Stimulated activated naive CD4-positive, alpha-beta T cell (primary cell): ENCODE measurements around the gene ATRNL1.
"Not testable (repeated sequence)": the region's sequence is repeated elsewhere in the genome, so short reads cannot be mapped to it uniquely, and the experiment has no call there.

Source experiments
- DNase-seq, 6 experiments: peaks; one replicate each; lab custom pipeline; 2025; lab: John Stamatoyannopoulos, UW

The ATRNL1 gene

DNA sequence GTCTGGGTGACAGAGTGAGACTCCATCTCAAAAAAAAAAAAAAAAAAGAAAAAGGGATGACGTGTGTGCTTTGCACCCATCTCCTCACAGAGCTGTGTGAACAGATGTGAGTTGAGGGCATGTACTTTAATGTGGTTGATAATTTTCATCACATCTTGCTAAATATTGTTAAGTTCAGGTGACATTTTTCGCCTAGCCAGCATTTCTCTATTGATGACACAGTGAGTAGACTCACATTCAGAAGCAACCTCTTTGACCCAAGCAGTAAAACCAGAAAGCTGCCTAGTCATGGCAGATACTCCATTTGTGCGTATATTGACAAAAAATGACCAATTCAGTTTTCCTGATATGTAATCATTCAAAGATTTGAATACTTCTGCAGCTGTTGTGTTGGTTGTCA lies 126.0 kb downstream of the ATRNL1 start:
- DNase-seq: no peak

DNA sequence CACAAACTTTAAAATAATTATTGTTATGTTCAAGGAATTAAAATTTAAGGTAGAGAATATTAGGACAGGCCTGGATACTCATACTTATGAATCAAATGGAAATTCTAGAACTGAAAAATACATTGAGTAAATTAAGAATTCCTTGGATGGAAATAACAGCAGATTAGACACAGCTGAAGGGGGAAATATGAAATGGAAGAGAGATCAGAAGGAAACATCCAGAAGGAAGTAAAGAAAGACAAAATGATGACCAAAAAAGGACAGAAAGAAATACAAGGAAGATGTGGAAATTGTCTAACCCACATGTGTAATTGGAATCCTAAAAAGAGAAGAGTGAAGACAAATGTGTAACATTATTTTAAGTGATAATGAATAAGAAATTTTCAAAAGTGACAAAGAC lies 128.9 kb downstream of the ATRNL1 start:
- no peak for DNase-seq

- DNase-seq: no peak
These were observed 146.6 kb downstream of the ATRNL1 start for GRCh38 chr10:115239761-115240160.

DNA sequence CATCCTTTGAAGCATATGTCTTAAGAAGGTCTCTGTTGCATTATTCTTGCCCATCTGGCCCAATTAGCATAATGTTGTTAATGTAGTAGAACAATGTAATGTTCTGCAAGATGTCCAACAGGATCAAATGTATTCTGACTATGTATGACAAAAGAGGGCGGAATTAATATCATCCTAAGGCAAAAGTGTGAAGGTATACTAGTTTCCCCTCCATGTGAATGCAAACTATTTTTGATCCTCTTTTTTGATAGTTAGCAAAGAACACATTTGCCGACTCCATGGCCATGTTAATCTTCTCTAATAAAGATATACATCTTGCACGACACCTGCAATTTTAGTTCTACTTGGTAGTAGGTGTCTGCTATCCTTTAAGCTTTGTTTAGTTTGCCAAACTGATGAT lies 157.6 kb downstream of the ATRNL1 start:
- no peak for DNase-seq

GRCh38 chr10:115253765-115254164 lies 160.6 kb downstream of the ATRNL1 start:
- not testable (repeated sequence) for DNase-seq

- no peak for DNase-seq
These were observed 179.3 kb downstream of the ATRNL1 start for GRCh38 chr10:115272482-115272881.

GRCh38 chr10:115278294-115278693 lies 185.1 kb downstream of the ATRNL1 start:
- DNase-seq: no peak

DNA sequence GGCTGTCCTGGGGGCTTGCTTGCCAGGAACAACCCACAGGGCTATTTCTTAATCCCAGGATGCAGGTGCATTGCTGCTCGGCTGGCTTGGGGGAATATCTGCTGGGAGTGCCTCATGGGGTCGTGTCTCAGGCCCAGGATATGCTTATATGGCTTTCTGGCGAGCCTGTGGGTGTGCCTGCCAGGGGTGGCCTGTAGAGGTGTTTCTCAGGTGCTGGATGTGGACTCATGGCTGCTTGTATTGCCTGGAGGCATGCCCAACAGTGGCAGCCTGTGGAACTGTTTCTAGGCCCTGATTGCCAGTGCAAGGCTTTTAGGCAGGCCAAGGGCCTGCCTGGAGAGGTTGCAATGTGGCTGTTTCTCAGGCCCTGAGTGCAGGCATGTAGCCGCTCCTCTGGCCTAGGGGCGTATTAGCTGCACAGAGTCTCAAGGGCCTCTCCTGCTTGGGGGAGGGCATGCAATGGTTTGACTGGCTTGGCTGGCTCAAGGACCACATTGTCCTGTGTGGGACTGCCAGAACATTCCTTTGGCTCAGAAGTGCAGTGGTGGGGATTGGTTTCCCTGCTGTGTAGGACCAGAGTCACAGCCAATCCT lies 202.1 kb downstream of the ATRNL1 start:
- DNase-seq: no peak

DNA sequence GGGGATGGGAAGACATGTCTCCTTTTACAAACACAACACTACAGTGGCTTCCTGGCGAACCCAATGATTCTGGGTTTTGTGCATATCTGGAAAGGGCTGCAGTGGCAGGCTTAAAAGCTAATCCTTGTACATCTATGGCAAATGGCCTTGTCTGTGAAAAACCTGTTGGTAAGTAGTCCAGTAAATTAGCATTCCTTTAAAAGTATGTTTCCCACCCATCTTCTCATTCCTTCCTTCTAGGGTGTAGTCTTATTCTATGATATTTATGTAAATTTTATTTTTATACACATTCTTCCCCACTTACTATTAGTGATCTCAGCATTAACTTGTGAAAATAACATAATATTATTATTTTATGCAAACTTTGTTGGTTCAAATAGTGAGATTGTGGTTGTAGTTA lies 206.9 kb downstream of the ATRNL1 start:
- no peak for DNase-seq

GRCh38 chr10:115319669-115320068 lies 226.5 kb downstream of the ATRNL1 start:
- not testable (repeated sequence) for DNase-seq

- DNase-seq: no peak
These were observed 228.2 kb downstream of the ATRNL1 start for GRCh38 chr10:115321360-115321759.

DNA sequence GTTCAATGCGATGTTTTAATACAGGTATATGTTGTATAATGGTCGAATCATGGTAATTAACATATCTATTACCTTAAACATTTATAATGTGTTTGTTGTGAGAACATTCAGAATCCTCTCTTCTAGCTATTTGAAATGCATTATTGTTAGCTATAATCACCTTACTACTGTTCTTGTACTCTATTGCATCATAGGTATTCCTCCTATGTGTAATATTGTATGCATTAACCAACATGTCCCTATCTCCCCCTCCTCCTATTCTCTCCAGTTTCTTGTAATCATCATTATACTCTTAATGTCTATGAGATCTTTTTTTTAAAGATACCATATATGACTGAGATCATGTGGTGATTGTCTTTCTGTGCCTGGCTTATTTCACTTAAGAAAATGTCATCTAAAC lies 235.2 kb downstream of the ATRNL1 start:
- DNase-seq: no peak

- DNase-seq: no peak
These were observed 242.2 kb downstream of the ATRNL1 start for GRCh38 chr10:115335366-115335765.

GRCh38 chr10:115355162-115355760 lies 262.1 kb downstream of the ATRNL1 start:
- DNase-seq: no peak

DNA sequence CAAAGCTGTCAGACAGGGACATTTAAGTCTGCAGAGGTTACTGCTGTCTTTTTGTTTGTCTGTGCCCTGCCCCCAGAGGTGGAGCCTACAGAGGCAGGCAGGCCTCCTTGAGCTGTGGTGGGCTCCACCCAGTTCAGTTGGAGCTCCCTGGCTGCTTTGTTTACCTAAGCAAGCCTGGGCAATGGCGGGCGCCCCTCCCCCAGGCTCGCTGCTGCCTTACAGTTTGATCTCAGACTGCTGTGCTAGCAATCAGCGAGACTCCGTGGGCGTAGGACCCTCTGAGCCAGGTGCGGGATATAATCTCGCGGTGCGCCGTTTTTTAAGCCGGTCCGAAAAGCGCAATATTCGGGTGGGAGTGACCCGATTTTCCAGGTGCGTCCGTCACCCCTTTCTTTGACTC lies 274.8 kb downstream of the ATRNL1 start:
- DNase-seq: not testable (repeated sequence)

- DNase-seq: no peak
These were observed 285.9 kb downstream of the ATRNL1 start for GRCh38 chr10:115379064-115379463.

- DNase-seq: no peak
These were observed 291.5 kb downstream of the ATRNL1 start for GRCh38 chr10:115384665-115385064.

- no peak for DNase-seq
These were observed 297.4 kb downstream of the ATRNL1 start for GRCh38 chr10:115390607-115391006.

DNA sequence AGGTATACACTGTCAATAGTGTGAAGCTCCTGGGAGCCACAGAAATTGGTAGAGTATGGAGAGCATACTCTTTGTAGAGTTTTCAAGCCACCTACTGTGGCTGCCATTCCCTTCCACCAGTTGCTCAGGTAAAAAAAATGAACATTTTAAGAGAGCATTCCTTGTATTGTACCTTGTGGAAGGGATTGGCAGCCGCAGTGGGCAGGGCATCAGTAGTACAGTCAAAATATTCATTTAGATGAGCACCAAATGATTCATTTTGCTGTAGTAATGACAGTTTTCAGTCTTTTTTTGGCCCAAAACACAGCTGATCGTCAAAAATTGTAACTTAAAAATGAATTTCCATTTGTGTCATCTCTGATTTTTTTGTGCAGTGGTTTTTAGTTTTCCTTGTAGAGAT lies 304.9 kb downstream of the ATRNL1 start:
- DNase-seq: no peak

- no peak for DNase-seq
These were observed 309.5 kb downstream of the ATRNL1 start for GRCh38 chr10:115402699-115403098.

GRCh38 chr10:115405838-115406237 lies 312.7 kb downstream of the ATRNL1 start:
- DNase-seq: not testable (repeated sequence)

- DNase-seq: no peak
These were observed 316.2 kb downstream of the ATRNL1 start for GRCh38 chr10:115409347-115409746.

GRCh38 chr10:115417585-115418265 lies 324.6 kb downstream of the ATRNL1 start:
- no peak for DNase-seq

- DNase-seq: no peak
These were observed 329.5 kb downstream of the ATRNL1 start for GRCh38 chr10:115422624-115423023.
